ENCODE measurements around the gene ADAMTS2.

The ADAMTS2 gene

GRCh38 chr5:179230061-179230461 is 115.2 kb downstream of the ADAMTS2 start:
- no peak for TF ChIP-seq CTCF (IDR thresholded peaks at IDR 0.05; ENCODE audit: low read length)
- no peak for TF ChIP-seq EZH2 (IDR thresholded peaks at IDR 0.05; ENCODE audit: borderline replicate concordance, low read length)
- Histone ChIP-seq H3K9me3 (ENCODE audit: low read length) (no peaks in the 10 kb centered on the region), H4K20me1 (ENCODE audit: insufficient read depth, low read length) (no peaks in the 10 kb centered on the region)

GRCh38 chr5:179229331-179229831 is 115.9 kb downstream of the ADAMTS2 start:
- H3K27ac ChIP-seq (ENCODE audit: low read depth, low read length, poor library complexity, severe bottlenecking) = no peak overlapping the region
- no peaks in the 10 kb centered on the region for H3K9me2 ChIP-seq (ENCODE audit: low read depth, low read length)
- H3K27me3 ChIP-seq (ENCODE audit: insufficient read depth, low read length) = 0 out of 2 replicates have a peak, but pooled peaks cover 3% of the 10 kb centered on the region
- no peak overlapping the region for H3K9ac ChIP-seq (ENCODE audit: low read length)
- H2AFZ ChIP-seq (ENCODE audit: low read length) = no peak overlapping the region
- H3K4me2 ChIP-seq (ENCODE audit: low read length) = no peak overlapping the region
- no peaks in the 10 kb centered on the region for H3K9me3 ChIP-seq (ENCODE audit: low read length)
- H3K79me2 ChIP-seq (ENCODE audit: insufficient read depth, low read length) = no peaks in the 10 kb centered on the region
- no peaks in the 10 kb centered on the region for H3K4me1 ChIP-seq (ENCODE audit: insufficient read depth, low read length, severe bottlenecking)
- TF ChIP-seq EZH2 (IDR thresholded peaks at IDR 0.05; ENCODE audit: borderline replicate concordance, low read length) = no peak
- no peak for TF ChIP-seq CTCF (IDR thresholded peaks at IDR 0.05; ENCODE audit: low read length)
- H3K4me3 ChIP-seq (ENCODE audit: low read depth, low read length, poor library complexity, severe bottlenecking) = no peak overlapping the region
- no peaks in the 10 kb centered on the region for H3K36me3 ChIP-seq (ENCODE audit: insufficient read depth, low read length)
- no peaks in the 10 kb centered on the region for H4K20me1 ChIP-seq (ENCODE audit: insufficient read depth, low read length)
- no peaks in the 10 kb centered on the region for H3F3A ChIP-seq (ENCODE audit: insufficient read depth, low read length)

More at GRCh38 chr5:179230061-179230461, 115.2 kb downstream of the ADAMTS2 start:
- Histone ChIP-seq H3K4me1 (ENCODE audit: insufficient read depth, low read length, severe bottlenecking) (no peaks in the 10 kb centered on the region), H3K27me3 (ENCODE audit: insufficient read depth, low read length) (0 out of 2 replicates have a peak, but pooled peaks cover 3% of the 10 kb centered on the region), H3K4me3 (ENCODE audit: low read depth, low read length, poor library complexity, severe bottlenecking) (no peak overlapping the region), H3K27ac (ENCODE audit: low read depth, low read length, poor library complexity, severe bottlenecking) (no peak overlapping the region), H3K79me2 (ENCODE audit: insufficient read depth, low read length) (no peaks in the 10 kb centered on the region), H3K9ac (ENCODE audit: low read length) (no peak overlapping the region), H3F3A (ENCODE audit: insufficient read depth, low read length) (no peaks in the 10 kb centered on the region), H3K4me2 (ENCODE audit: low read length) (no peak overlapping the region), H2AFZ (ENCODE audit: low read length) (no peak overlapping the region), H3K36me3 (ENCODE audit: insufficient read depth, low read length) (no peaks in the 10 kb centered on the region), H3K9me2 (ENCODE audit: low read depth, low read length) (no peaks in the 10 kb centered on the region)

- Histone ChIP-seq H3K9ac (ENCODE audit: low read length) (no peak overlapping the region), H3F3A (ENCODE audit: insufficient read depth, low read length) (no peaks in the 10 kb centered on the region), H3K4me2 (ENCODE audit: low read length) (no peak overlapping the region), H3K4me3 (ENCODE audit: low read depth, low read length, poor library complexity, severe bottlenecking) (no peak overlapping the region), H3K9me2 (ENCODE audit: low read depth, low read length) (no peaks in the 10 kb centered on the region), H3K27me3 (ENCODE audit: insufficient read depth, low read length) (0 out of 2 replicates have a peak, but pooled peaks cover 3% of the 10 kb centered on the region), H2AFZ (ENCODE audit: low read length) (no peak overlapping the region), H3K27ac (ENCODE audit: low read depth, low read length, poor library complexity, severe bottlenecking) (no peak overlapping the region), H3K79me2 (ENCODE audit: insufficient read depth, low read length) (no peaks in the 10 kb centered on the region), H3K4me1 (ENCODE audit: insufficient read depth, low read length, severe bottlenecking) (no peaks in the 10 kb centered on the region), H4K20me1 (ENCODE audit: insufficient read depth, low read length) (no peaks in the 10 kb centered on the region), H3K36me3 (ENCODE audit: insufficient read depth, low read length) (no peaks in the 10 kb centered on the region), H3K9me3 (ENCODE audit: low read length) (no peaks in the 10 kb centered on the region)
- TF ChIP-seq EZH2 (IDR thresholded peaks at IDR 0.05; ENCODE audit: borderline replicate concordance, low read length) = no peak
- no peak for TF ChIP-seq CTCF (IDR thresholded peaks at IDR 0.05; ENCODE audit: low read length)
These were observed 116.7 kb downstream of the ADAMTS2 start for GRCh38 chr5:179228341-179229121.

All from OCI-LY1 (cell line).